ENCODE measurements around the gene FBXO38. TPM values are rescaled to one million over a fixed set of nuclear protein-coding genes. Genes with fewer than 3 reads are reported as not detected.

FBXO38 gene
- total RNA-seq, 6 donors from 2014 or later, result 33.0 to 103 (median 61.6) TPM

- WGBS, 2 donors, result 62 to 84% methylated on average over 1 of the region's 1 CpG
- no peak for ATAC-seq (ENCODE audit: low FRiP score in 2 of 2)
Observed at GRCh38 chr5:148352696-148353095, 31.1 kb upstream of the FBXO38 start.

GRCh38 chr5:148353634-148354033 is 30.1 kb upstream of the FBXO38 start:
- no peak for ATAC-seq (ENCODE audit: low FRiP score in 2 of 2)
- WGBS, 2 donors, result 93 to 95% methylated on average over 2 of the region's 2 CpGs
- H3K9me3 ChIP-seq, result no peaks in the 10 kb centered on the region
- H3K27me3 ChIP-seq, result no peaks in the 10 kb centered on the region
- no peak for DNase-seq
- H3K27ac ChIP-seq, result no peak overlapping the region
- no peaks in the 10 kb centered on the region for H3K4me1 ChIP-seq
- no peak overlapping the region for H3K4me3 ChIP-seq
- TF ChIP-seq POLR2A (IDR thresholded peaks at IDR 0.05) (no peak), EP300 (IDR thresholded peaks at IDR 0.05) (no peak), POLR2AphosphoS5 (IDR thresholded peaks at IDR 0.05) (no peak)
- TF ChIP-seq, protein P1, sequence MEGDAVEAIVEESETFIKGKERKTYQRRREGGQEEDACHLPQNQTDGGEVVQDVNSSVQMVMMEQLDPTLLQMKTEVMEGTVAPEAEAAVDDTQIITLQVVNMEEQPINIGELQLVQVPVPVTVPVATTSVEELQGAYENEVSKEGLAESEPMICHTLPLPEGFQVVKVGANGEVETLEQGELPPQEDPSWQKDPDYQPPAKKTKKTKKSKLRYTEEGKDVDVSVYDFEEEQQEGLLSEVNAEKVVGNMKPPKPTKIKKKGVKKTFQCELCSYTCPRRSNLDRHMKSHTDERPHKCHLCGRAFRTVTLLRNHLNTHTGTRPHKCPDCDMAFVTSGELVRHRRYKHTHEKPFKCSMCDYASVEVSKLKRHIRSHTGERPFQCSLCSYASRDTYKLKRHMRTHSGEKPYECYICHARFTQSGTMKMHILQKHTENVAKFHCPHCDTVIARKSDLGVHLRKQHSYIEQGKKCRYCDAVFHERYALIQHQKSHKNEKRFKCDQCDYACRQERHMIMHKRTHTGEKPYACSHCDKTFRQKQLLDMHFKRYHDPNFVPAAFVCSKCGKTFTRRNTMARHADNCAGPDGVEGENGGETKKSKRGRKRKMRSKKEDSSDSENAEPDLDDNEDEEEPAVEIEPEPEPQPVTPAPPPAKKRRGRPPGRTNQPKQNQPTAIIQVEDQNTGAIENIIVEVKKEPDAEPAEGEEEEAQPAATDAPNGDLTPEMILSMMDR (IDR thresholded peaks at IDR 0.05), result no peak
- H3K36me3 ChIP-seq, result no peaks in the 10 kb centered on the region

More at GRCh38 chr5:148352696-148353095, 31.1 kb upstream of the FBXO38 start:
- Histone ChIP-seq H3K4me1 (no peaks in the 10 kb centered on the region), H3K36me3 (no peaks in the 10 kb centered on the region), H3K27ac (no peak overlapping the region), H3K27me3 (no peaks in the 10 kb centered on the region), H3K4me3 (no peak overlapping the region), H3K9me3 (no peaks in the 10 kb centered on the region)
- TF ChIP-seq, protein P1 (IDR thresholded peaks at IDR 0.05), result no peak
- TF ChIP-seq EP300 (IDR thresholded peaks at IDR 0.05), result no peak
- no peak for TF ChIP-seq POLR2A (IDR thresholded peaks at IDR 0.05)
- no peak for TF ChIP-seq POLR2AphosphoS5 (IDR thresholded peaks at IDR 0.05)
- no peak for DNase-seq

GRCh38 chr5:148364343-148364742 is 19.4 kb upstream of the FBXO38 start:
- TF ChIP-seq, protein P1 (IDR thresholded peaks at IDR 0.05), result no peak
- TF ChIP-seq EP300 (IDR thresholded peaks at IDR 0.05), result no peak
- no peak for TF ChIP-seq POLR2AphosphoS5 (IDR thresholded peaks at IDR 0.05)
- TF ChIP-seq POLR2A (IDR thresholded peaks at IDR 0.05), result no peak
- no peaks in the 10 kb centered on the region for H3K27me3 ChIP-seq
- H3K36me3 ChIP-seq, result no peaks in the 10 kb centered on the region
- peaks cover 0 to 4% (median 0%) of the 10 kb centered on the region in 4 donors for H3K9me3 ChIP-seq
- ATAC-seq (ENCODE audit: low FRiP score in 2 of 2), result no peak
- no peak overlapping the region for H3K4me3 ChIP-seq
- H3K4me1 ChIP-seq, result no peaks in the 10 kb centered on the region
- no peak overlapping the region for H3K27ac ChIP-seq
- DNase-seq, result no peak

DNA sequence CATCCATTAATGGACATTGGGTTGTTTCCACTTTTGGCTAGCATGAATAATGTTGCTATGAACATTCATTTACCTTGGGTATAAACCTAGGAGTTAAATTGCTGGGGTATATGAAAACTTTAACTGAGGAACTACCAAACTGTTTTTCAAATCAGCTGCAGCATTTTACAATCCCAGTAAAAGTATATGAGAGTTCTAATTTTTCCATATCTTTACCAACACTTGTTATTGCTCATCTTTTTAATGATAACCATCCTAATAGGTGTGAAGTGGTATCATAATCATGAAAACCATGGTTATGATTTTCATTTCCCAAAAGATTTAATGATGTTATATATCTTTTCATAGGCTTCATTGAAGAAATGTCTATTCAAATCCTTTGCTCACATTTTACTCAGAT is 15.5 kb upstream of the FBXO38 start:
- no peak for ATAC-seq (ENCODE audit: low FRiP score in 2 of 2)
- Histone ChIP-seq H3K36me3 (no peaks in the 10 kb centered on the region), H3K9me3 (peaks cover 0 to 5% (median 0%) of the 10 kb centered on the region in 4 donors), H3K27ac (no peak overlapping the region), H3K4me1 (no peaks in the 10 kb centered on the region), H3K27me3 (no peaks in the 10 kb centered on the region), H3K4me3 (no peak overlapping the region)
- no peak for DNase-seq
- TF ChIP-seq POLR2A (IDR thresholded peaks at IDR 0.05) (no peak), POLR2AphosphoS5 (IDR thresholded peaks at IDR 0.05) (no peak)

GRCh38 chr5:148372166-148372725 is 11.5 kb upstream of the FBXO38 start:
- 48 to 56% methylated on average over 2 of the region's 2 CpGs for WGBS, 2 donors
- peaks cover 0 to 3% (median 0%) of the 10 kb centered on the region in 4 donors for H3K4me1 ChIP-seq

More at GRCh38 chr5:148372166-148372725, 11.5 kb upstream of the FBXO38 start:
- no peak for ATAC-seq (ENCODE audit: low FRiP score in 2 of 2)
- Histone ChIP-seq H3K27ac (no peak overlapping the region), H3K36me3 (no peaks in the 10 kb centered on the region), H3K4me3 (no peak overlapping the region), H3K27me3 (no peaks in the 10 kb centered on the region), H3K9me3 (peaks cover 0 to 5% (median 0%) of the 10 kb centered on the region in 4 donors)
- TF ChIP-seq POLR2AphosphoS5 (IDR thresholded peaks at IDR 0.05), result no peak
- no peak for TF ChIP-seq POLR2A (IDR thresholded peaks at IDR 0.05)
- TF ChIP-seq, protein P1 (IDR thresholded peaks at IDR 0.05), result no peak
- no peak for TF ChIP-seq EP300 (IDR thresholded peaks at IDR 0.05)
- no peak for DNase-seq
